Inferior parietal cortex (tissue), 1 donor: ENCODE results near the gene MYO18B.
A peak's percentile ranks its signal among the peaks of the same experiment; 100 is the strongest.
"Not testable (repeated sequence)": the region's sequence is repeated elsewhere in the genome, so short reads cannot be mapped to it uniquely, and the experiment has no call there.

Source experiments
- DNase-seq: peaks from one replicate; pipeline ENCODE4 v3.0.0-alpha.2; 2016; ENCODE audit errors: extremely low spot score

The MYO18B gene

DNA sequence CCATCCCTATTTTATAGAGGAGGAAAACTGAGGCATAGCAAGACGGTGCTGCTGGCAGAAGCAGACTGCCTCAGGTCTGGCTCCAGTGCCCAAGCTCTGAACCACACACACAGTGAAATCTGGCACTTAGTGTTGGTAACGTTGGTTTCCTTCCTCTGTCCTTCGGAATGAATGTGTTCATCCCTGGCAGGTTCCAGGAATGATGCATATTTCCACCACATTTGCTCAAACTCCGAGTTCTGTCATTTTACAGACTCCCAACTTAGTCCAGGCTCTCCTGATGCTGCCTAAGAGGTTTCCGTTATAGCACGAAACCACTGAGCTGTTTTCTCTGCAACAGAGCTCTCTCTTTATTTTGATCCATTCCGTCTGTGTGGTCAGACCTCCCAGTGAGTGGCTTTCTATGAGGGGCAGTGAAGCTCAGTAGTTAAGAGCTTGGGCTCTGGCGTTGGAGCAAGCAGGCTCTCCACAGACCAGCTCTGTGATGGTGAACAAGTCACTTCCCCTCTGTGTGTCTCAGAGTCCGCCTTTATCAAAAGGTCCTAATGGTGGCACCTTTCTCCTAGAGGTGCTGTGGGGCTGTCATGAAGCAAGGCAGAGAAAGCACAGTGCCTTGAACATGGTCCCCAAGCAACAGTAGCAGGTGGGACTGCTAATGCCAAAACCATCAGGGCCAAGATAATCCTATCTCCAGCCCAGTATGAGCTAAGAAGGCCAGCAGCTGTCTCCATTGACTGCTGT, 200.3 kb downstream of the MYO18B start:
- no peak for DNase-seq

DNA sequence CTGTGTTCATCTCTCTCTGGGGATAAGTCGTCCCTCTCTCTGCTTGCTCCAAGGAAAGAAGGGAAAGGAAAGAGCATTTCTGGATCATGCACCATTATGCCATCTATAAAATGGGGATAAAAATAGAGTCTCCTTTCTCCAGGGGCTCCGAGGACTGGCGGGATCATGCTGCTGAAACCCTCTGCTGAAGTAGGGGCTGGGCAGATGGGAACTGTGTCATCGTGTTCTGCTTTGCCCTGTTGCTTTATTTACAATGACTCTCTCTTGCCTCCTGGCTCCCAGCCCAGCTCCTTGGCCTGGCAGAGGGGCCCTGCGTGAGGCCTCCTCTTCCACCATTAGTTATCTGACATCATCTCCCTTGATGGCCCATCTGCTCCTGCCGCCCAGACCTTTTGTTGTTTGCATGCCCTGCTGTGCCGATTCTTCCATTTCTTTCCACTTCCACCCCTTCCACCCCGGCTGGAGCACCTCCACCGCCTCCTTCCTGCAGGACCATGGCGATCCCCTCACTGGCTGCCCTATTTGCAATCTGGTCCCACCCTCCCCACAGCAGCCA, 200.9 kb downstream of the MYO18B start:
- peak; percentile 39 for DNase-seq

DNA sequence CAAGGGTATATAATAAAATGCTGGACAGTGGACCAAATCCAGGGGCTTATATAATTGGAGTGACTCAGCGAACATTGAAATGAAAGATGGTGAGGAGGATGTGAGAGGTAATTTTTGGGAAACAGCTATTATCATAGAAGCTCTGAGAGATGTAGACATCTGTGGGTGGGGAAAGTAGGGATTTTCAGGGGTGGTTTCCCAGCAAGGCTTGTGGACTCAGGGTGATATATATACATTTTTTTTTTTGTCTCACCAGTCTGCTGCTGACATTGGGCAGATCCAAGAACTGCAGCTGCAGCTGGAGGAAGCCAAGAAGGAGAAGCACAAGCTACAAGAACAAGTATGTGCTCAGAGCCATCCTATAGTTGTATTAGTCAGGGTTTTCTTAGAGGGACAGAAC, 208.1 kb downstream of the MYO18B start:
- peak; percentile 64 for DNase-seq

DNA sequence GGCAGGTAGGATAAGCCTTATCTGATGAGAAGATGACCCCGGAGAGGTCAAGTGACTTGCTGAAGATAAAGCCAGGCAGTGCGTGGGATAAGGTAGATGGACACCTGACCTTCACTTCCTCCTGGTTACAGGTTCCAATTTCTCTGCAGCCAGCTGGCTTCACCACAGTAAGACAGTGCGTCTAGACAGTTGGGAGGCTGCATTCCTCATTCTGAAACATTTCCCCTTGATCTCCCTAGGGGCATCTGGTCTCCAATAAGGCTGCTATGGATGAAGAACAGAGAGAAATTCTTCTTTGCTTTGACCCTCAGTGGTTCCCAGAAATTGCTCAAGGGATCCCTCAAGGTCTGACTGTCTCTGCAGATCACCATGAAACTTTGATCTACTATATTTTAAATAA, 211.3 kb downstream of the MYO18B start:
- DNase-seq, result no peak

DNA sequence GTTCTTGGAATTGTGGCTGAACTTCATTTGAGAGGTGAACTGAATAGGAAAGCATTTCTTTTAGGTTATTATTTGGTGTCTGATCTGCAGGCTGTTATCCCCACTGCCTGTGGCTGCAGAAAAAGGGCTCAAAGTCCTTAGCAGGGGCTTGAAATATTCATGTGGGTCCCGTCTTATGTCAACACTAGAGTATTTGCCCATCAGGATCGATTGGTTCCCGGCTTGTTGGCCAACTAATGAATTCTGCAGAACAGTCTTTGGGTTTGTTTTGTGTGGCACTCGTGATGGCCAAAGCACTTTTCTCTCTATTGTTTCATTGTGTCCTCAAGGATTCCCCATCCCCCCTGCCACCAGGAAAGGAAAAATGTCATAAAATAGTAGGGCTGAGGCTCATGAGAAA, 211.9 kb downstream of the MYO18B start:
- DNase-seq, result no peak

GRCh38 chr22:25955323-25955722, 213.3 kb downstream of the MYO18B start:
- DNase-seq, result no peak

- no peak for DNase-seq
These were observed 214.8 kb downstream of the MYO18B start for GRCh38 chr22:25956801-25957200.

GRCh38 chr22:25959818-25960774, 218.1 kb downstream of the MYO18B start:
- DNase-seq, result no peak

DNA sequence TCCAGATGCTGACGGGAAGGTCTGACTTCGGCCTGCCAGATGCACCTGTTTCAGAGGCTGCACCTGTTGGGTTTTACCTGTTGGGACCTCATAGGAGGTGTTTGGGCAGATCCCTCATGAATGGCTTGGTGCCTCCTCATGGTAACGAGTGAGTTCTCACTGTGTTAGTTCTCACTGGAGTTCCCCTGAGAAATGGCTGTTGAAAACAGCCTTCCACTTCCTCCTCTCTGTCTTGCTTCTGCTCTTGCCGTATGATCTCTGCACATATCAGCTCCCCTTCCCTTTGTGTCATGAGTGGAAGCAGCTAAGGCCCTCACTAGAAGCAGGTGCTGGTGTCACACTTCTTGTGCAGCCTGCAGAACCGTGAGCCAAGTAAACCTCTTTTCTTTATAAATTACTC, 219.7 kb downstream of the MYO18B start:
- no peak for DNase-seq

- DNase-seq, result no peak
These were observed 220.7 kb downstream of the MYO18B start for GRCh38 chr22:25962711-25963110.

DNA sequence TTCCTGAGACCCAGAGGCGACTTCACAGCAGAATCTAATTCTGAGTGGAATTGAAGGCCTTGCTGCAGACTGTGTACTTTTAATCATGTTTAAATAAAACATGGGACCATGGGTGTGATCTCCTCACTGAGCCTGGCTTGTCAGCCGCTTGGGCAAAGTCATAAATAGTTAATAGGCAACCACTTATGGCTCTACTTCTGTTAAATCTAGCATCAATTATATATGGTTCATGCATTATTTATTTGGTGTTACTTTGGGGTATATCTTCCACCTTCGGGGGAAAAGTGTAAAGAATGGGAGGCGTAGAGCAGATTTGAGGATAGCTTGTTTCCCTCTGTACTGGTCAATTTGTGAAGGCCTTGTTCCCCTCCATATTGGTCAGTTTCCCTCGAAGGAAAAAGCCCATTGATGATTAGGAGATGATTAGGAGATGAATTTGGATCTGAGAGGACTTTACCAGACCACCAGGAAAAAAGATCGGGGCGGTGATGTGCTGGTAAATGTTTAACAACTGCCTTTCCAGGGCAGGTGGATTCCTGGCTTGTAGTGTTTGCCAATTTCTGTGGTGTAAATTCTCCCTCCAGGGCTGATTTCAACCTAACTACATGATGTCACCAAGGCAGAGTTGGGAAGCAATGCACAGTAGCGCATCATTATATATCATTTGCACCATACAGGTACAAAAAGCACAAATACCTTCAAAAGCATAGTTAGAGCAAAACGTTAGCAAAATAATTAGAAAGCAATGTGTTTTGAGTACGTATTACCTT, 223.2 kb downstream of the MYO18B start:
- no peak for DNase-seq

- no peak for DNase-seq
These were observed 224.5 kb downstream of the MYO18B start for GRCh38 chr22:25966448-25966913.

DNA sequence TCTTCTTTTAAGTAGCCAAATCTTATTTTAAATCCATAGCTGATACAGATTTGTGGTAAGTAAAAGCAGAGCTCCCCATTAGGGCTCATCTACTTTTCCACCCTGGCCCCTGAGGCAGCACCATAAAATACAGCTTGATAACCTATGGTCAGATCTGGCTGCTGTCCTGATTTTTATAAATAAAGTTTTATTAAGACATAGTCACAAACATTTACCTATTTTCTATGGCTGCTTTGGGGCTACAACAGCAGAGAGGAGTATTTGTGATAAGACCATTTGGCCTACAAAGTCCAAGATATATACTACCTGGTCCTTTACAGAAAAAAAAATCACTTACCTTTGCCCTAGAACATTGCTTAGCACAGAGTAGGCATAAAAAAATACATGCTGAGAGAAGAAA, 227.3 kb downstream of the MYO18B start:
- no peak for DNase-seq

GRCh38 chr22:25969901-25970300, 227.9 kb downstream of the MYO18B start:
- no peak for DNase-seq

GRCh38 chr22:25970374-25970911, 228.5 kb downstream of the MYO18B start:
- DNase-seq, result peak; percentile 20

DNA sequence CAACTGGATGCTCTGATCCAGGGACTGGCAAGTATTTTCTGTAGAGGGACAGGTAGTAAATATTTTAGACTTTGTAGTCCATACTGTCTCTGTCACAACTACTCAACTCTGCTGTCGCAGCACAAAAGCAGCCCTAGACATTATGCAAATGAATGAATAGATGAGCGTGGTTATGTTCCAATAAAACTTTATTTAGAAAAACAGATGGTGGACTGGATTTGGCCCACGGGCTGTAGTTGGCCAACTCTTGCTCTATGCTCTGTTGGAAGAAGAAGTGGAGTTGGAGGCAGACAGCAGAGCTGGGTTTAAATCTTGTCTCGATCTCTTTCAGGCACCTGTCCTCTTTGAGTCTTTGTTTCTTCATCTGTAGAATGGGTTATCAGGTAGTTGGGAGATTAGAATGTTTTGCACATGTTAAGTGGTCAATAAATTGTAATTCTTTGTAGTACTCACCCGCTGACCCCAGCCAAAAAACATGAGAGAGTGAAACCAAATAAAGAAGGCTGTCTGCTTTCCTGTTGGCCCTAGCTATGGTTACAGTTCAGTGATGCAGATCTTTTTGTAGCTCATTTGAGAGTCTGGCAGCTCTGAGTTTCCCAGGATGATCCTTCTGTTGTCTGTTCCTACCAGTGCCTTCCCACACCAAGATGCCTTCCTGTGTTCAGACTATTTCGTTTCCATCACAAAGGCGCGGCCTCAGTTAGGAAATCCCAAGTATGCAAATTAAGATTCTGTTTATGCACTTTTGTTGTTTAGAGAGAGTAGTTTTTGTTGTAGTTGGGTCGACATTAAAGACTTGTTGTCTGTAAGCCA, 229.2 kb downstream of the MYO18B start:
- no peak for DNase-seq

DNA sequence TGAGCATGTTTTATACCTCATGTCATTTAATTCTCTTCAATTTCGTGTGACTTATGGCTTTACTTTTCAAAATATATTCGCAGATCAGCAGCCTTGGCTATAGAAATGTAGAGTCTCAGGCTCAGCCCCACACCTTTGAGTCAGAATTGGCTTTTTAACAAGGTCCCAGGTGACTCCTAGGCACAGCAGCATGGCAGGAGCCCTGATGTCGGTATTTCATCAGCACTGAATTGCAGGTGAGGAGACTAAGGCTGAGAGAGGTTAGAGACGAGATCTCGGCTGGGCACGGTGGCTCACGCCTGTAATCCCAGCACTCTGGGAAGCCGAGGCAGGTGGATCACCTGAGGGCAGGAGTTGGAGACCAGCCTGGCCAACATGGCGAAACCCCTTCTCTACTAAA, 230.4 kb downstream of the MYO18B start:
- no peak for DNase-seq

DNA sequence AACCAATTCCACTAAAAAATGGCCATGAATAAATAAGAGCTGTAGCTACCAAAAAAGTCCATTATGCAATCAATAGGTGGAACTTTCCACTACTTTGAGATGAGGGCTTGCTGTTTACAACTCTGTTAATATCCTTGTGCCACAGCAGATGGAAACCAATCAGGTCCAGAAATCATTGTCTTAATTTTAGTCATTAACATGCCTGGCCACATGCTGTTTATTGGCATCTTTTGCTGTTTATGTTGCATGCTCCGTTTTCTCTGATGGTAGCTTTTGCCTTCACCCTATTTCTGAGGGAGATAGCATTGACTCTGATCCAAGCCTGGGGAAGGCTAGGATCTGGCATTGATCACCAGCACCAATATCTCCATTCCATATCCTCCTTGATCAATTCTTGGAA, 234.4 kb downstream of the MYO18B start:
- DNase-seq, result no peak

- no peak for DNase-seq
These were observed 238.0 kb downstream of the MYO18B start for GRCh38 chr22:25979968-25980367.

DNA sequence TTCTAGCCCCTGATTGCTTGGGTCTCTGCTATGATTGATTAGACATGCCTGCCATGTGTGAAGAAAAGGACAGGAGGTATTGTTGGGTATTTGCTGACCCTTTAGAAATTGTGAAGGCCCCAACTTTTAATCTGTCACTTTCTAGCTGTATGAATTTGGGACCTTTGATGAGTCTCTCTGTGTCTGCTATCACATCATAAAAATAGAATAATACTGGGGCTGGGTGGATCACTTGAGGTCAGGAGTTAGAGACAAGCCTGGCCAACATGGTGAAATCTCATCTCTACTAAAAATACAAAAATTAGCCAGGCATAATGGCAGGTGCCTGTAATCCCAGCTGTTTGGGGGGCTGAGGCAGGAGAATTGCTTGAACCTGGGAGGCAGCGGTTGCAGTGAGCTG, 242.9 kb downstream of the MYO18B start:
- DNase-seq, result not testable (repeated sequence)

- no peak for DNase-seq
These were observed 246.0 kb downstream of the MYO18B start for GRCh38 chr22:25987948-25988347.
